ENCODE results near the gene RTN4.
A peak's percentile ranks its signal among the peaks of the same experiment; 100 is the strongest.

Gene RTN4

GRCh38 chr2:55017428-55017827 lies 32.8 kb downstream of the RTN4 start:
- DNase-seq (ENCODE audit: low read depth): no peak
- TF ChIP-seq CTCF (IDR thresholded peaks at IDR 0.05; ENCODE audit: low read depth, low read length, missing control alignments): no peak

GRCh38 chr2:55014962-55015939 lies 35.0 kb downstream of the RTN4 start:
- TF ChIP-seq CTCF (IDR thresholded peaks at IDR 0.05; ENCODE audit: low read depth, low read length, missing control alignments): peak; percentile 57
- no peak overlapping the region for H3K4me3 ChIP-seq (ENCODE audit: low read depth, low read length)
- DNase-seq (ENCODE audit: low read depth): no peak

More at GRCh38 chr2:55017428-55017827, 32.8 kb downstream of the RTN4 start:
- no peak overlapping the region for H3K4me3 ChIP-seq (ENCODE audit: low read depth, low read length)

- no peak for TF ChIP-seq CTCF (IDR thresholded peaks at IDR 0.05; ENCODE audit: low read depth, low read length, missing control alignments)
- DNase-seq (ENCODE audit: low read depth): no peak
- H3K4me3 ChIP-seq (ENCODE audit: low read depth, low read length): no peak overlapping the region
These were observed 36.3 kb downstream of the RTN4 start for GRCh38 chr2:55013936-55014335.

- no peak for DNase-seq (ENCODE audit: low read depth)
- no peak overlapping the region for H3K4me3 ChIP-seq (ENCODE audit: low read depth, low read length)
- TF ChIP-seq CTCF (IDR thresholded peaks at IDR 0.05; ENCODE audit: low read depth, low read length, missing control alignments): no peak
These were observed 37.4 kb downstream of the RTN4 start for GRCh38 chr2:55012672-55013484.

GRCh38 chr2:55011831-55012671 lies 38.2 kb downstream of the RTN4 start:
- no peak overlapping the region for H3K4me3 ChIP-seq (ENCODE audit: low read depth, low read length)
- no peak for TF ChIP-seq CTCF (IDR thresholded peaks at IDR 0.05; ENCODE audit: low read depth, low read length, missing control alignments)
- no peak for DNase-seq (ENCODE audit: low read depth)

- DNase-seq (ENCODE audit: low read depth): no peak
- no peak overlapping the region for H3K4me3 ChIP-seq (ENCODE audit: low read depth, low read length)
- TF ChIP-seq CTCF (IDR thresholded peaks at IDR 0.05; ENCODE audit: low read depth, low read length, missing control alignments): no peak
These were observed 39.3 kb downstream of the RTN4 start for GRCh38 chr2:55010915-55011314.

All from GM12864 (cell line).